UCSD-AML1 (cell line): ENCODE measurements around the gene INHBB.
A peak's percentile ranks its signal among the peaks of the same experiment; 100 is the strongest.

ENCODE experiments used
- DNase-seq: peaks from one replicate; lab custom pipeline; 2025; ENCODE audit not compliant: unreplicated experiment; lab: John Stamatoyannopoulos, UW

The INHBB gene

DNA sequence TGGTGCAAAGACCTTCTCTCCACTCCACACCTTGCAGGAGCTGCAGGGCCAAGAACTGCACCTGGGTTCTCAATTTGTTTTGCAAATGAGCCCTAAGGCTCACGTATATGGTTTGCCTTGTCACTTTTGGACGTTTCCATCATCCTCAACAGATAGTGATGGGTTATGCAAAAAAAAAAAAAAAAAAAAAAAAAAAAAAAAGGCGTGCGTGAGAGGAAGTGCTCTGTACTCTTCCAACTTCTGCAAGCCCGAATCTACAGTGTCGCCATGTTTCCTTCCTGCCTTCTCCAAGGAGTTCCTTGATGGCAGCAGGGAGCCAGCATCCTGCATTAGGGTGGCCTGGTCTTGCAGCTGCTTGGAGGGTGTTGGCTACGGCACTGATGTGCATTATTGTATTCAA is 4.0 kb upstream of the INHBB start:
- DNase-seq: no peak

DNA sequence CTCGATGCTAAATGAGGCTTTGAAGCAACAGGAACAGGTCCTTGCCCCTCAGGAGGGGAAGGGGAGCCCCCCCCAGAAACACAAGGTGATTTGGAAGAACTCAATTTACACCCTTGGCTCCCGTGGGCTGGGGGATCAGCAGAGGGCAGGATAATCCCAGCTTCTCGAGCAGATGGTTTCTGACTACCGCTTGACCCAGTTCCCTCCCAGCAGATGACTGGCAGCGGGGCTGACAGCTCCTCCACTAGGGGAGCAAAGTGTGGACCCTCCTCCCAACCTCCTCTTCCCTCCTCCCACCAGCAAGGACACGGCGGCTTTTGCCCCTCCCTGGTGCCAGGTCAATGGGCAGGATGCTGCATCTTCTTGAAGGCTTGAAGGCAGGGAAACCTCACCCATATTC is 3.5 kb upstream of the INHBB start:
- DNase-seq: no peak

DNA sequence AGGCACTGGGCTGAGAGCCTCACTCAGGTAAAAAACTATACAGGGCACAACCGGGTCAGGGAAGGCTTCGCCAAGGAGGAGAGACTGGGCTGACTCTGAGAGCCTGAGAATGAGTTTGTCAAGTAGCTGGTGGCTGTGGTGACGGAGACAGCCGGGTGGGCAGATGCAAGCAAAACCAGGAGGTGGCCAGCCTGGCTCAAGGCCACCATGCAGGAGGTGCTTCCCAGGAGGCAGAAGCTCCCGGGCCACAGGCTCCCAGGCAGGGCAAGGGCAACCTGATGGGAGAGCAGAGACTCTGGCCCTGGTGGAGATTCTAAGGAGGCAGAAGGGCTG is 2.9 kb upstream of the INHBB start:
- no peak for DNase-seq

DNA sequence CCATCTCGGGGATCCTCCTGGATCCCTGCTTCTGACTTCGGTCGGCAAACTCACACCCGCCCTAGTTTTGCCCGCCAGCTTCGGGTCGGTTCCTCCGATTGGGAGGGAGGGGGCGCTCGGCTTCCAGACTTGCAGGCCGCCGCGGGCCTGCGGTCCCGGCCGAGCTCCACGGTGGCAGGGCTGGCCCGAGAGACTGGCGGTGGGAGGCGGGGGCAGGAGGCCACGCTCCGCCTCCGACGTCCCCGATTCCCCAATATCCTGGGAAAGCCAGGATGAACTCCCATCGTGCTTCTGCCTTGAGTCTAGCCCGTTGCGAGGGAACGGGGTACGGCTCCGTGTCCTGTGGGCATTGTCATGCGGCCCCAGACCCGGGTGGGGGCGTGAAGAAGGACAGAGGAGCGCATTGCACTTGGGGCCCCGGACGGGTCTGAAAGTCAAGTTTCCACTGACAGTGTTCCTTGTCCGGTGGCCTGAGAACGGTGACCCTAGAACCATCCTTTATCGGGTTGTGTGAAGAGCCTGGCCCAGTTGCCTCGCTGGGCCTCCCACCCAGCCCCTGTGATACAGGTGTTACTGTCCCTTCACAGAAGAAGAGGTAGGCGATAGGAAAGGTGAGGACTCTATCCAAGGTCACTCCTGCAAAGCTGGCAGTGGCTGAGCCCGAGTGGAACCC is 2.4 kb upstream of the INHBB start:
- peak; percentile 74 for DNase-seq

DNA sequence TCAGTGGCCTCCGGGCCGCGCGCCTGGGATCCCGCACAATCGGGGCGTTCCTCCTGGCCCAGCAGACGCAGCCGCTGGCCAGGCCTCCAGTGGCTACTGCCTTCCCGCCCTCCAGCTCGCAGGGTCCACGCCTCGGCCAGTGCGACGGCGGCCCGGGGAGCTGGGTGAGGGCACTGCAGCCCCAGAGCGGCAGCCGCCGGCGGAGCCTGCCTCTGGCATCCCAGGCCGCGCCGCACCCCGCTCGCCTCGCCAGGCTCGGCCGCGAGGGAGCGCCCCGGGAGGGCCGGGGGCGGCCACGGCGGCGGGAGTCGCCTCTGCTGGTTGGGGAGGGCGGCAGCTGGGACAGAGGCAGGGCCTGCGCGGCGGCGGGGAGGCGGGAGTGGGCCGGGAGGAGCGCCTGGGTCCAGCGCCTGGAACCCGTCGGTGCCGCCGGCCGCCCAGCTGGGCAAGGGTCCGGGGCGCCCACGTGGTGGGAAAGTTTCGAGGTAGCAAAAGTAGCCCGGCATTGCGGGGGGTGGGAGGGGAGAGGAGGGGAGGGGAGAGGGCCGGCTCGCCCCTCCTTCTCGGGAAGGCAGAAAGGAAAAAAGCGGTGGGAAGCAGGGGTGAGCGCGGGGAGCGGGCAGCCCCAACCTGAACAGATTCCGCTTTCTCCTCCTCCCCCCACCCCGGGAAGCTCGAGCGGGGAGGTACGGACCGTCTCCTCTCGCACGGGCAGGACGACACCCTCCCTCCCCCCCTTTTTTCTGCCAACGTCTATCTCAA is 1.5 kb upstream of the INHBB start:
- DNase-seq: no peak

DNA sequence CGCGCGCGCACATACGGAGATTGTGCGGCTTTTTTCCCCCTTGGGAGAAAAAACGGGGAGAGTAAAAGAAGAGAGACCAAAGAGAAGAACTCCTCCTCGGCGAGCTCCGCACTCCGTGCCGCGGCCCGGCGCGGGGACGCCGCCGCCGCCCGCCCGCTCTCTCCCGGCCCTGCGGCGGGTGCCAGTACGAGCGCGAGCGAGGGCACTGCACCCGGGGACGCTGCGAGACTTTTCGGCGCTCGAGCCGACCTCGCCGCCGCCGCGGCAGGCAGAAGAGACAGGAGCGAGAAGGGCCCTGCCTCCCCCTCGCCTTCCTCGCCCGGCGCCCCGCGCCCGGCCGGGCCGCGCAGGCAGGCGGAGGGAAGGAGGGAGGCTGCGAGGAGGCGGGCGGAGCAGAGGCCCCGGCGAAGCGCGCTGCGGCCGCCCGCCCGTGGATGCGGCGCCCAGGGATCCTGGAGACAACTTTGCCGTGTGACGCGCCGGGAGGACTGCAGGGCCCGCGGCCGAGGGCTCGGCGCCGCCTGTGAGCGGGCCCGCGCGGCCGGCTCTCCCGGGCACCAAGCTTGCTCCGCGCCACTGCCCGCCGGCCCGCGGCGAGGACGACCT is 857 bp upstream of the INHBB start:
- no peak for DNase-seq

DNA sequence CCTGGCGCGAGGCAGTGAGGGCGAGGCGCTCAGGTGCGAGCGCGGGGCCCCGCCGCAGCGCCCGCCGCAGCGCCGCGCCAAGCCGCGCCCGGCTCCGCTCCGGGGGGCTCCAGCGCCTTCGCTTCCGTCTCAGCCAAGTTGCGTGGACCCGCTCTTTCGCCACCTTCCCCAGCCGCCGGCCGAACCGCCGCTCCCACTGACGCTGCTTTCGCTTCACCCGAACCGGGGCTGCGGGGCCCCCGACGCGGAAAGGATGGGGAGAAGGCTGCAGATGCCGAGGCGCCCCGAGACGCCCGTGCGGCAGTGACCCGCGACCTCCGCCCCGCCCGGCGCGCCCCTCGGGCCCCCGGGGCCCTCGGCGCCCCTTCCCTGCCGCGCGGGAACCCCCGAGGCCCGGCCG is 328 bp upstream of the INHBB start:
- DNase-seq: no peak

DNA sequence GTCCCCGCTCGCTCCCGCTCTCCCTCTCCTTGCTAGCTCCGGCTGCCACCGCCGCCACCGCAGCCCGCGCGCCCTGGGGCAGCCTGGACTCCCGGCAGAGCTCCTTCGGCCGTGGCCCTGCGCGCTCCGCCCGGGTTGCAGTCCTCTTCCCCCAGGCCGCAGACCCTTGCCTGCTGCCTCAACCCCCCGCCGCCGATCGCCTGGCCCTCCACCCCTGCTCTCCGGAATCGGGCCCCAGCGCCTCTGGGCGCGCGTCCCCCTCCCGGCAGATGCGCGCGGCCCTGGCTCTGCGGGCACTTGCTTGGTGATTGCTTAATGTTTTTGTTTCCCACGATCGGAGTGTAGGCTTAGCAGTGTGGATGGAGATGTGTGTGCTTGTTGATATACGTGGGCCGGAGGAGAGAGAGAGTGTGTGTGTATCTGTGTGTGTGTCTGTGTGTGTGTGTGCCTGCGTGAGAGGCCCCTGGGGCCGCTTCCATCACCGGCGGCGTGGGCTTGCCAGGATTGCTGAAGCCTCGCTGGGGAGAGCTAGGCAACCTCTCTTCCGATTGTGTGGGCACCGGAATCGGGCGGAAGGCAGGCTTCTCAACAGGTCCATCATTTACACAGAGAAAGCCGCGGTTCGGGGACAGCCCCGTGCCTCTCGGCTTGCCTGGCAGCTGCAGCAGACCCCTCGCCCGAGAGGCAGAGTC is 877 bp downstream of the INHBB start:
- no peak for DNase-seq

DNA sequence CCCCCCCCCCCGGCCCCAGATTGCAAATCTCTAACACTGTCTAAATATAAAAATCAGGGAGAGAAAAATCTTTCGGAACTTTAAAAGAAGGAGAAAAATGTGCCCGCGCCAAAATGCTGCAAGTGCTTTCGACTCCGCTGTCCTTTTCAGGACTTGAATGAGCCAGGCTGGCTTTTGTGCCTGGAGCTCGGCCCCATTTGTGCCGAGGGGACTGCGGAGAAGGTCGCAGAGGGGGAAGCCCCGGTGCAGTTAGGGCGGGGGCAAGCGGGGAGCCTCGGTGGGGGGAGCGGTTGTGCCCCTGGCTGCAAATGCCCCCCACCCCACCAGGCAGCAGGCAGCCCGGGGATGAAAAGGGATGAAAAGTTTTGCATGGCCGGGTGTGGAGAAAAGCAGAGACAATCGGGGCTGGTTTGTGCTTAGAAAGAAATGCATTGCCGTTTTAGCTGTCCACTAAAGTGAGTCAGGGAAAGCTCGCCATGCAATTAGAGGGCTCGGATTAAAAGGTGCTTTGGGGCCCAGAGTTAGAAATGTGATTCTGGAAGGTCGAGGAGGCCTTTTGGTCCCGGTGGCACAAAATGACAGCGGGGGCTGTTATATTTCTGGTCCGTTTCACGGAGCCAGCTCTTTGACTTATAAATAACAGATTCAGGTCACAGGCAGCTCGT is 1.6 kb downstream of the INHBB start:
- DNase-seq: no peak

DNA sequence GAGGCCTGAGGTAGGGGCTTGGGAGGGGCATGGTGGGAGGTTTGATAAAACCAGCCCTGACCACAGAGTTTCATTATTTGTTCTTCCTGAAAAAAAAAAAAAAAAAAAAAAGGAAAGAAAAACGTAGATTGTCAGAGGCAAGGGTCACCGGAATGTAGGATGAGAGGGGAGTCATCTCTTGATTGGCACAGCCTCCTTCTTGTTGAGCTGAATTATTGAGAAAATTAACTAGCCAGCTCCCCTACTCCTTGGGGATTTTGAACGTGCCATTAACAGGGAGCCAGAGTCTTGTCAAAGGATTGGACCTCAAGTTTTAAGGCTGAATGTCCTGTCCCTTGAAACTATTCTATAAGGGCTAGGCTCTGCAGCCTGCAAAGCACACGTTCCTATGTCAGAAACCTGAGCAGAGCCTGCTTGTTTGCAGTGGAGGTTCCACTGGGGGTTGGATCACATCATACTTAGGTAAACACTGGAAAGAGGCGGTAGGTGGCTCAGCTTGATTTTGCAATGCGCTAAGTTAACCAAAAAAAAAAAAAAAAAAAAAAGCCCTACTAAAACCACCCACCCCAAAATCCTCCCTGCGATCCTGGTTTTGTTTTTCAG is 2.3 kb downstream of the INHBB start:
- DNase-seq: no peak

DNA sequence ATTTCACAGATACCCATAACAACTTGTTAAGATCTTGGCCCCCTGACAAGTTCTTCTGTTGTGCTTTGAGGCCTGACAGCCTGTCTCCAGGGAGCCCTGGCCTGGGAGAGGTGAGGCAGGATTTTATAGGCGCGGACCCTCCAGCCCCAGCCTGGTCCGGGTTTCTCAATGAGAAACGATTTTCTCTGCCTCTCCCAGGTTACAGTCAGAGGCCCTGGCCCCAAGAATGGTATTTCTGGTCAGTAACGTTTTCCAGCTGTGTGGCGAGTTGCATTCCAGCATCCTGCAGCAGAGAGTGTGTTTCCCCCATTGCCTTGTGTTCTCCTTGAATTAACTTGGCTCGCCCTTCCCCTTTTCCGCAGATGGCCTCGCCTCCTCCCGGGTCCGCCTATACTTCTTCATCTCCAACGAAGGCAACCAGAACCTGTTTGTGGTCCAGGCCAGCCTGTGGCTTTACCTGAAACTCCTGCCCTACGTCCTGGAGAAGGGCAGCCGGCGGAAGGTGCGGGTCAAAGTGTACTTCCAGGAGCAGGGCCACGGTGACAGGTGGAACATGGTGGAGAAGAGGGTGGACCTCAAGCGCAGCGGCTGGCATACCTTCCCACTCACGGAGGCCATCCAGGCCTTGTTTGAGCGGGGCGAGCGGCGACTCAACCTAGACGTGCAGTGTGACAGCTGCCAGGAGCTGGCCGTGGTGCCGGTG is 3.0 kb downstream of the INHBB start:
- DNase-seq: no peak

DNA sequence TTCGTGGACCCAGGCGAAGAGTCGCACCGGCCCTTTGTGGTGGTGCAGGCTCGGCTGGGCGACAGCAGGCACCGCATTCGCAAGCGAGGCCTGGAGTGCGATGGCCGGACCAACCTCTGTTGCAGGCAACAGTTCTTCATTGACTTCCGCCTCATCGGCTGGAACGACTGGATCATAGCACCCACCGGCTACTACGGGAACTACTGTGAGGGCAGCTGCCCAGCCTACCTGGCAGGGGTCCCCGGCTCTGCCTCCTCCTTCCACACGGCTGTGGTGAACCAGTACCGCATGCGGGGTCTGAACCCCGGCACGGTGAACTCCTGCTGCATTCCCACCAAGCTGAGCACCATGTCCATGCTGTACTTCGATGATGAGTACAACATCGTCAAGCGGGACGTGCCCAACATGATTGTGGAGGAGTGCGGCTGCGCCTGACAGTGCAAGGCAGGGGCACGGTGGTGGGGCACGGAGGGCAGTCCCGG is 3.5 kb downstream of the INHBB start:
- DNase-seq: no peak

DNA sequence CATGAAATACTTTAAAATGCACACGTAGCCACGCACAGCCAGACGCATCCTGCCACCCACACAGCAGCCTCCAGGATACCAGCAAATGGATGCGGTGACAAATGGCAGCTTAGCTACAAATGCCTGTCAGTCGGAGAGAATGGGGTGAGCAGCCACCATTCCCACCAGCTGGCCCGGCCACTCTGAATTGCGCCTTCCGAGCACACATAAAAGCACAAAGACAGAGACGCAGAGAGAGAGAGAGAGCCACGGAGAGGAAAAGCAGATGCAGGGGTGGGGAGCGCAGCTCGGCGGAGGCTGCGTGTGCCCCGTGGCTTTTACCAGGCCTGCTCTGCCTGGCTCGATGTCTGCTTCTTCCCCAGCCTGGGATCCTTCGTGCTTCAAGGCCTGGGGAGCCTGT is 4.1 kb downstream of the INHBB start:
- DNase-seq: no peak

DNA sequence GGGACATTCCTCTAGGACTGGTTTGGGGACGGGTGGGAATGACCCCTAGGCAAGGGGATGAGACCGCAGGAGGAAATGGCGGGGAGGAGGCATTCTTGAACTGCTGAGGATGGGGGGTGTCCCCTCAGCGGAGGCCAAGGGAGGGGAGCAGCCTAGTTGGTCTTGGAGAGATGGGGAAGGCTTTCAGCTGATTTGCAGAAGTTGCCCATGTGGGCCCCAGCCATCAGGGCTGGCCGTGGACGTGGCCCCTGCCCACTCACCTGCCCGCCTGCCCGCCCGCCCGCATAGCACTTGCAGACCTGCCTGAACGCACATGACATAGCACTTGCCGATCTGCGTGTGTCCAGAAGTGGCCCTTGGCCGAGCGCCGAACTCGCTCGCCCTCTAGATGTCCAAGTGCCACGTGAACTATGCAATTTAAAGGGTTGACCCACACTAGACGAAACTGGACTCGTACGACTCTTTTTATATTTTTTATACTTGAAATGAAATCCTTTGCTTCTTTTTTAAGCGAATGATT is 4.9 kb downstream of the INHBB start:
- no peak for DNase-seq

DNA sequence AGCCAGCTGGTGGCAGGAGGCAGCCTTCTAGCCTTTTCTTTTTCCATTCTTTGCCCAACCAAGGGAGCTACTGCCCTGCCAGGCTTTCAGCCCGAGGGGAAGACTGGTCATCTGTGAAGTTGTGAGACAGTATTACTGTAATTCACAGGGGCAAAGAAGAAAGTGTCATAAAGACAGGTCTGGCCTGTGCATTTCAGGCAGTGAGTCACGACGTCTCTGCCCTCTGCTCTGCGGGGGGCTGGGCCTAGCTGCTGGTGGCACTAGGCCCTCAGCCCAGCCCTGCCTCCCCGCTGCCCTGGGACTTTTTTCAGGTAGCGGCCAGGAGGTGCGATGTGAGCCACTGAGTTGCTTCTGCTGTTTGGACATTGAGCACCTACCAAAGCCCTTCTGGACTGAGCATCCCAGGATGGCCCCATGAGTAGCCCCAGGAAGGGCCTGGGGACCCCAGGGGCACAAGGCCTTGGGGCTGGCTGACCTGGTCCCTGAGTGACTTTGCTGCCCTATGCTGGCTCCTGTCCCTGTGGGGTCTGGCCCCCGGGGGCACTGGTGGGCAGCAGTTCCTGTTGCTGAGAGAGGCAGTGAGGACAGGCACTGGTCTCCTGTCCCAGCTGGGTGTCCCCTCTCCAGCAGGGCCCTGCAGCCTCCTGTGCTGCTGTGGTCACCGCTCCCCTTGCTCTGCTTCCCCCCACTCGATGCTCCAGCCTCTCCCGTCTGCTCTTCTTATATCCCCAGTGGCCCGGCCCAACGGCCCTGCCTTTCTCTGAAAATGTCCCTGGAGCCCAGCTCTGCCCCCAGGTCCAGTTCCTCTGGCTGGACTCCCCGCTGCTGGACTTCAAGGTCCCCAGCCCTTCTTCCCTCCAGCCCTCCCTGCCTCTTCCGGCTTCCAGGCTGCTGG is 7.0 kb downstream of the INHBB start:
- no peak for DNase-seq

DNA sequence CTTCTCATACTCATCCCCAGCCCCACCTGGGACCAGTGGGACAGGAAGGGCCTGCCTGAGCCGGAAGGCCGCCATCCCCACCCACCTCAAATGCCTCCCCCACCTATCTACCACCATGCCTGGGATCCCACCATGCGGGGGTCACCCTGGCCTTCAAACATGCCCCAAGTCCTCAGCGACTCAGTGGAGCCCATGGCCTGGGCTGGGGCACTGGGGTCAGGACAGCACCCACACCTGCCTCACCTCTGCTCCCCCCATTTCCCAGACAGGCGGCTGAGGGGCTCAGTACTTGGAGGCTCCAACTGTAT is 7.6 kb downstream of the INHBB start:
- no peak for DNase-seq

DNA sequence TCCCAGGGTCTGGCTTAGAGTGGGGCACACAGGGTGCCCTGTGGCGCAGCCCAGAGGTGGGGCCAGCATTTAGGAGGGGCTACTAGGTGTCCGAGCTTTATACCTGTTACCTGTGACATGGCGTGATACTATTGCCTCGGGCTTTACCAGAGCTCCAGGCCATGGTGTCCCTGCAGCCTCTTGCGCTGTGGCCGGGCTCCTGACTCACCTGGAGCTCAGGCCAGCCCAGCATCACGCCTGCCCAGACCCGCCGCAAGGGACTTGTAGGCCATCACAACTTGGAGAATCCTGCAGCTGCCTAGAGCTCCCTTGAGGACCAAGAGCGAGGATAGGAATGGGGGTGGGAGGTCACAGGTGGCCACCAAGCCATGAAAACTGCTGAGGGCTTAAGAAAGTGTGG is 8.0 kb downstream of the INHBB start:
- no peak for DNase-seq

DNA sequence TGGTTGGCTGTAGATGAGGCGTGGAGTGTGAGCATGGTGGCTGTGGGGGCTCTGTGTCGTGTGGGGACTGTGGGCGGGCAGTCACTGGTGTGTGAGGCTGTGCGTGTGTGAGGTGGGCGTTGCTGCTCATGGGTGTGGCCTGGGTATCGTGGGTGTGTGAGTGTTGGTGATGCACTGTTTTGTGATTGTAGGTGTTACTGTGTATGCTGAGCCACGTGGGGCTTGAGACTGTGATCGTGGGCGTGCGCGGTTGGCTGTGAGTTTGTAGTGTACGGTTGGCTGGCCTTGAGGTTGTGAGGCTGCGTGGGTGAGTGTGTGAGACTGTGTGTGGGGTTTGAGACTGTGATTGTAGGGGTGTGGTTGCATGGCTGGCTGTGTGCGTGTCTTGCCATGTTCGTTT is 8.5 kb downstream of the INHBB start:
- no peak for DNase-seq
